SU-DHL-6 (cell line): ENCODE measurements around the gene MOB3A.

Experiments
- H2AFZ ChIP-seq: fragments of 200-600 bp; sonication (generic); 2 replicates; pipeline ENCODE4 v1.6.1; 2014; ENCODE audit warnings: low read depth, mild to moderate bottlenecking, moderate library complexity, mixed read lengths, antibody characterized with exemption, low read length; ENCODE audit not compliant: severe bottlenecking
- H3F3A ChIP-seq: fragments of 200-600 bp; shearing (Covaris generic); 2 replicates; pipeline ENCODE4 v1.6.0; 2016; ENCODE audit warnings: antibody characterized with exemption, mild to moderate bottlenecking; ENCODE audit not compliant: insufficient read depth
- H3K27ac ChIP-seq: fragments of 200-600 bp; sonication (generic); 2 replicates; pipeline ENCODE4 v1.5.1; 2016; ENCODE audit warnings: low read depth, mild to moderate bottlenecking, low read length, moderate library complexity, mixed read lengths
- H3K27me3 ChIP-seq: fragments of 200-600 bp; sonication (generic), shearing (Covaris generic); 2 replicates; pipeline ENCODE4 v1.6.0; 2014; ENCODE audit warnings: mild to moderate bottlenecking, low read length
- H3K36me3 ChIP-seq: fragments of 200-600 bp; sonication (generic); 2 replicates; pipeline ENCODE4 v1.6.1; 2014; ENCODE audit warnings: mild to moderate bottlenecking, low read length, mixed read lengths
- H3K4me2 ChIP-seq: fragments of 300-600, 200-600 bp; shearing (Covaris generic), sonication (generic); 2 replicates; pipeline ENCODE4 v1.6.0; 2014; ENCODE audit warnings: low read length, low read depth, mild to moderate bottlenecking; ENCODE audit not compliant: poor library complexity, severe bottlenecking
- H3K4me3 ChIP-seq: fragments of 200-600 bp; sonication (generic); 2 replicates; pipeline ENCODE4 v1.5.1; 2014; ENCODE audit warnings: antibody characterized with exemption, low read length, mild to moderate bottlenecking, mixed read lengths; ENCODE audit not compliant: insufficient read depth, poor library complexity, severe bottlenecking
- H3K79me2 ChIP-seq: fragments of 200-600 bp; sonication (generic); 2 replicates; pipeline ENCODE4 v1.6.1; 2014; ENCODE audit warnings: mild to moderate bottlenecking, low read length, moderate library complexity; ENCODE audit not compliant: insufficient read depth
- H3K9ac ChIP-seq: fragments of 200-600 bp; sonication (generic); 2 replicates; pipeline ENCODE4 v1.7.0; 2014; ENCODE audit warnings: mild to moderate bottlenecking, low read length
- H3K9me2 ChIP-seq: fragments of 200-600 bp; sonication (generic); replicated peaks from 2 replicates; pipeline ENCODE4 v1.6.1; 2014; ENCODE audit warnings: low read length; ENCODE audit not compliant: insufficient read depth
- H3K9me3 ChIP-seq: fragments of 200-600 bp; sonication (generic); 2 replicates; pipeline ENCODE4 v1.6.1; 2014; ENCODE audit warnings: low read length, mixed read lengths; ENCODE audit not compliant: insufficient read depth
- H4K20me1 ChIP-seq: fragments of 200-600 bp; sonication (generic); 2 replicates; pipeline ENCODE4 v1.6.1; 2014; ENCODE audit warnings: low read depth, mild to moderate bottlenecking, antibody characterized with exemption, low read length, moderate library complexity, mixed read lengths
- EZH2phosphoT487 ChIP-seq: fragments of 200-600 bp; sonication (generic), shearing (Covaris generic); conservative IDR thresholded peaks from 2 replicates; pipeline ENCODE4 v1.6.1; 2018; ENCODE audit warnings: mild to moderate bottlenecking, antibody characterized with exemption, low read length, moderate library complexity, mixed read lengths
- TF ChIP-seq, protein P1 (sequence below): fragments of 200-600 bp; sonication (generic); IDR thresholded peaks from one replicate; pipeline ENCODE4 v1.5.1; 2017; ENCODE audit warnings: antibody characterized with exemption, mild to moderate bottlenecking, low read length, moderate library complexity; ENCODE audit not compliant: insufficient read depth, poor library complexity, severe bottlenecking

MOB3A gene

DNA sequence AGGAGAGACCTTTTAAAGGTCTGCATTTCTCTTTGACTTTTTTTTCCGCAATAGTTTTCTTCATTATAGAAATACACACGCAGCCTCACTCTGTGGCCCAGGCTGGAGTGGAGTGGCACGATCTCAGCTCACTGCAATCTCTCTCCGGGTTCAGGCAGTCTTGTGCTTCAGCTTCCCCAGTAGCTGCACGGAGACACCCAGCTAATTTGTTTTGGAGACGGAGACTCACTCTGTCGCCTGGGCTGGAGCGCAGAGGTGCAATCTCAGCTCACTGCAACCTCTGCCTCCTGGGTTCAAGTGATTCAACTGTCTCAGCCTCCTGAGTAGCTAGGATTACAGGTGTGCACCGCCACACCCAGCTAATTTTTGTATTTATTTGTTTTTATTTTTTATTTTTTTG, 33.4 kb downstream of the MOB3A start:
- H4K20me1 ChIP-seq, result no peaks in the 10 kb centered on the region
- no peaks in the 10 kb centered on the region for H3K9me2 ChIP-seq
- no peaks in the 10 kb centered on the region for H3K27me3 ChIP-seq
- peaks cover 14% of the 10 kb centered on the region for H3F3A ChIP-seq
- no peak overlapping the region for H2AFZ ChIP-seq
- H3K4me3 ChIP-seq, result no peak overlapping the region
- H3K79me2 ChIP-seq, result no peaks in the 10 kb centered on the region
- H3K9ac ChIP-seq, result no peak overlapping the region
- no peaks in the 10 kb centered on the region for H3K36me3 ChIP-seq
- H3K27ac ChIP-seq, result no peak overlapping the region
- no peak for TF ChIP-seq EZH2phosphoT487
- TF ChIP-seq, protein P1, sequence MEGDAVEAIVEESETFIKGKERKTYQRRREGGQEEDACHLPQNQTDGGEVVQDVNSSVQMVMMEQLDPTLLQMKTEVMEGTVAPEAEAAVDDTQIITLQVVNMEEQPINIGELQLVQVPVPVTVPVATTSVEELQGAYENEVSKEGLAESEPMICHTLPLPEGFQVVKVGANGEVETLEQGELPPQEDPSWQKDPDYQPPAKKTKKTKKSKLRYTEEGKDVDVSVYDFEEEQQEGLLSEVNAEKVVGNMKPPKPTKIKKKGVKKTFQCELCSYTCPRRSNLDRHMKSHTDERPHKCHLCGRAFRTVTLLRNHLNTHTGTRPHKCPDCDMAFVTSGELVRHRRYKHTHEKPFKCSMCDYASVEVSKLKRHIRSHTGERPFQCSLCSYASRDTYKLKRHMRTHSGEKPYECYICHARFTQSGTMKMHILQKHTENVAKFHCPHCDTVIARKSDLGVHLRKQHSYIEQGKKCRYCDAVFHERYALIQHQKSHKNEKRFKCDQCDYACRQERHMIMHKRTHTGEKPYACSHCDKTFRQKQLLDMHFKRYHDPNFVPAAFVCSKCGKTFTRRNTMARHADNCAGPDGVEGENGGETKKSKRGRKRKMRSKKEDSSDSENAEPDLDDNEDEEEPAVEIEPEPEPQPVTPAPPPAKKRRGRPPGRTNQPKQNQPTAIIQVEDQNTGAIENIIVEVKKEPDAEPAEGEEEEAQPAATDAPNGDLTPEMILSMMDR, result no peak
- H3K4me2 ChIP-seq, result no peak overlapping the region
- H3K9me3 ChIP-seq, result no peaks in the 10 kb centered on the region

GRCh38 chr19:2062389-2062729, 33.8 kb downstream of the MOB3A start:
- Histone ChIP-seq H3K4me2 (peak overlapping the region; percentile 74), H3K9ac (peak overlapping the region; percentile 88), H2AFZ (no peak overlapping the region), H3F3A (peaks cover 10% of the 10 kb centered on the region), H3K9me3 (no peaks in the 10 kb centered on the region), H3K36me3 (no peaks in the 10 kb centered on the region), H3K27me3 (no peaks in the 10 kb centered on the region), H3K9me2 (no peaks in the 10 kb centered on the region), H3K79me2 (no peaks in the 10 kb centered on the region), H4K20me1 (no peaks in the 10 kb centered on the region), H3K27ac (peak overlapping the region; percentile 50), H3K4me3 (peak overlapping the region; percentile 62)
- TF ChIP-seq EZH2phosphoT487, result no peak
- TF ChIP-seq, protein P1, result no peak

DNA sequence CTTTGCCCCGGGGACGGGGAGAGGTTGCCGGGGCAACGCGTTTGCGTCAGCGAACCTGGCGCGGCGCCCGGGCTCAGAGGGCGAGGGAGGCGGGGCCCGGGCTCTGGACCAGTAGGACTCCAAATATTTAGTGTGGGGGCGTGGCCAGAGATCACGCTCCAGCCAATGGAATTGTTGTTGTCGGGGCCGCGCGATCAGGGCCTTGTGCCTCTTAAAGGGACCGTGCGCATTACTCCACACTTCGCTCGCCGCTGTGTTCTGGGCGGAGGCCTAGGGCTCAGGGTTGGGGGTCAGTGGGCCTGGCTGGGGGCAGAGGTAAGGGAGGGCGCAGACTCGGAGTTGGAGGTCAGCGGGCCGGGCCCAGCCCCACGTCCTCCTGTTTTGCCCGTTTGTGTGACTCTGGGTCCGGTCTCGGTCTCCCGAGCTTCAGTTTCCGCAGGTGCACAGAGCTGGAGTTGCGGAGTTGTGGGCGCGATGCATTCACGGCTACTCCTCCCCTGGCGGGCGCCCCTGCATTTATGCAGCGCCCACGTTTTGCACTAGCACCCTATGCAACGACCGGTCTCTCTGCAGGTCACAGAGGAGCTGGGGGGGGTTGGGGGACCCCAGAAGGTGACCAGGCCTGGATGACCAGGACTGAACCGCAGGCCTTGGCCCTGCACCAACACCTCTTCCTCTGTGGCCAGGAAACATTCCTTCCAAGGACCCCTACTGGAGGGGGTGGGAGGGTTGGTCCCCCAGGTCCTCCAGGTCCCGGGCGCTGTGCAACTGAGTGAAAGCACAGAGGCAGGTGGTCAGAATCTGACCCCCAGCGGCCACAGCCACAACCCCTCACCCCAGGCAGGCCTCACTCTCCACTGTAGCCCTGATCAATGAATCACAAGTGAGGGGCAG, 34.4 kb downstream of the MOB3A start:
- H3K27ac ChIP-seq, result peak overlapping the region; percentile 62
- H3K79me2 ChIP-seq, result no peaks in the 10 kb centered on the region
- no peaks in the 10 kb centered on the region for H4K20me1 ChIP-seq
- TF ChIP-seq, protein P1, result no peak
- TF ChIP-seq EZH2phosphoT487, result no peak
- H3K36me3 ChIP-seq, result no peaks in the 10 kb centered on the region
- H3K9me3 ChIP-seq, result no peaks in the 10 kb centered on the region
- peak overlapping the region; percentile 37 for H2AFZ ChIP-seq
- peak overlapping the region; percentile 88 for H3K9ac ChIP-seq
- H3K27me3 ChIP-seq, result no peaks in the 10 kb centered on the region
- H3K4me3 ChIP-seq, result peak overlapping the region; percentile 62
- H3F3A ChIP-seq, result peaks cover 7% of the 10 kb centered on the region; the same call in 1 of the 2 replicates
- peak overlapping the region; percentile 91 for H3K4me2 ChIP-seq
- H3K9me2 ChIP-seq, result no peaks in the 10 kb centered on the region
